GM19043 (cell line): ENCODE measurements around the gene PAX8.

Source experiments
- ATAC-seq: cut with Tn5 transposase; IDR thresholded peaks from one replicate; pipeline ENCODE4 v1.9.1; 2021; ENCODE audit warnings: low read depth; ENCODE audit not compliant: unreplicated experiment

The PAX8 gene

GRCh38 chr2:113211226-113212105 lies 67.3 kb downstream of the PAX8 start:
- ATAC-seq, result no peak

- no peak for ATAC-seq
These were observed 69.0 kb downstream of the PAX8 start for GRCh38 chr2:113209646-113210171.

- ATAC-seq, result no peak
These were observed 69.6 kb downstream of the PAX8 start for GRCh38 chr2:113209011-113209645.

- ATAC-seq, result no peak
These were observed 70.3 kb downstream of the PAX8 start for GRCh38 chr2:113208396-113208795.

- no peak for ATAC-seq
These were observed 71.7 kb downstream of the PAX8 start for GRCh38 chr2:113207021-113207420.

GRCh38 chr2:113206251-113206650 lies 72.5 kb downstream of the PAX8 start:
- ATAC-seq, result no peak

- peak; percentile 50 for ATAC-seq
These were observed 74.7 kb downstream of the PAX8 start for GRCh38 chr2:113203901-113204519.

- no peak for ATAC-seq
These were observed 75.5 kb downstream of the PAX8 start for GRCh38 chr2:113203217-113203530.

- ATAC-seq, result no peak
These were observed 76.2 kb downstream of the PAX8 start for GRCh38 chr2:113202305-113203216.

GRCh38 chr2:113201496-113202304 lies 77.0 kb downstream of the PAX8 start:
- no peak for ATAC-seq

- ATAC-seq, result no peak
These were observed 77.8 kb downstream of the PAX8 start for GRCh38 chr2:113200736-113201490.

GRCh38 chr2:113200236-113200635 lies 78.5 kb downstream of the PAX8 start:
- no peak for ATAC-seq

GRCh38 chr2:113198790-113199612 lies 79.7 kb downstream of the PAX8 start:
- ATAC-seq, result peak; percentile 81

GRCh38 chr2:113198048-113198789 lies 80.5 kb downstream of the PAX8 start:
- ATAC-seq, result peak; percentile 6

- no peak for ATAC-seq
These were observed 81.2 kb downstream of the PAX8 start for GRCh38 chr2:113197347-113198047.

- ATAC-seq, result no peak
These were observed 81.9 kb downstream of the PAX8 start for GRCh38 chr2:113196839-113197238.
